A673 (cell line): ENCODE measurements around the gene TOMM7. TPM values are rescaled to one million over a fixed set of nuclear protein-coding genes. Genes with fewer than 3 reads are reported as not detected.
"Not testable (repeated sequence)": the region's sequence is repeated elsewhere in the genome, so short reads cannot be mapped to it uniquely, and the experiment has no call there.

Experiments used
- BruUV-seq: library from RNA; stranded (reverse); fragments of 400-500 nt; replicated peaks from 2 replicates; lab custom pipeline; 2021; lab: Mats Ljungman, UMichigan
- CTCF ChIA-PET: fragments of 300-600 bp; sonication (Branson Sonifier 250); formaldehyde crosslinking; loops from one replicate; lab custom pipeline; 2022; ENCODE audit warnings: antibody characterized with exemption; lab: Charles Lee
- POLR2A ChIA-PET: fragments of 300-600 bp; sonication (Branson Sonifier 250); formaldehyde crosslinking; loops from one replicate; lab custom pipeline; 2022; ENCODE audit warnings: antibody characterized with exemption; ENCODE audit not compliant: low non-redundant PET; lab: Charles Lee
- DNase-seq: peaks from one replicate; pipeline ENCODE4 v3.0.0-alpha.2; 2015; ENCODE audit warnings: low spot score
- H3K27ac ChIP-seq: fragments of 200-600 bp; sonication (generic); 2 replicates; pipeline ENCODE4 v1.5.1; 2016; ENCODE audit warnings: mixed run types, low read depth, mild to moderate bottlenecking, mixed read lengths, antibody characterized with exemption, low read length; ENCODE audit not compliant: poor library complexity, severe bottlenecking
- H3K27me3 ChIP-seq: fragments of 200-600 bp; sonication (generic); replicated peaks from 2 replicates; pipeline ENCODE4 v1.6.1; 2017; ENCODE audit warnings: mixed run types, low read depth, mild to moderate bottlenecking, mixed read lengths, antibody characterized with exemption, low read length; ENCODE audit not compliant: insufficient read depth, poor library complexity
- H3K36me3 ChIP-seq: fragments of 200-600 bp; sonication (generic); 2 replicates; pipeline ENCODE4 v1.6.1; 2016; ENCODE audit warnings: mixed run types, mild to moderate bottlenecking, mixed read lengths, antibody characterized with exemption, low read length; ENCODE audit not compliant: insufficient read depth, poor library complexity, severe bottlenecking
- H3K4me1 ChIP-seq: fragments of 200-600 bp; sonication (generic); 2 replicates; pipeline ENCODE4 v1.6.1; 2017; ENCODE audit warnings: mixed run types, mild to moderate bottlenecking, mixed read lengths, antibody characterized with exemption, low read length; ENCODE audit not compliant: insufficient read depth, poor library complexity, severe bottlenecking
- H3K4me3 ChIP-seq: fragments of 200-600 bp; sonication (generic); 2 replicates; pipeline ENCODE4 v1.5.1; 2016; ENCODE audit warnings: low read depth, mixed run types, mild to moderate bottlenecking, mixed read lengths, low read length; ENCODE audit not compliant: poor library complexity, severe bottlenecking
- H3K9me3 ChIP-seq: fragments of 200-600 bp; sonication (generic); 2 replicates; pipeline ENCODE4 v1.6.1; 2016; ENCODE audit warnings: mixed run types, low read depth, mild to moderate bottlenecking, mixed read lengths, antibody characterized with exemption, low read length; ENCODE audit not compliant: poor library complexity, severe bottlenecking
- CTCF ChIP-seq: fragments of 300-800, 200-600 bp; sonication (generic); conservative IDR thresholded peaks from 2 replicates; pipeline ENCODE4 v1.5.1; 2017; ENCODE audit warnings: low read depth, mild to moderate bottlenecking, antibody characterized with exemption, low read length, moderate library complexity, mixed read lengths
- EZH2 ChIP-seq: fragments of 200-600 bp; sonication (generic); IDR thresholded peaks from 2 replicates; pipeline ENCODE4 v1.6.1; 2017; ENCODE audit warnings: borderline replicate concordance, low read depth, mild to moderate bottlenecking, mixed read lengths, antibody characterized with exemption, low read length; ENCODE audit not compliant: poor library complexity, severe bottlenecking
- intact Hi-C: fragments of 100-400 bp; cut with micrococcal nuclease; formaldehyde crosslinking; loops from one replicate; pipeline ENCODE4 v1.10.0; 2022; ENCODE audit not compliant: unreplicated experiment
- total RNA-seq: library from RNA; stranded (reverse); gene quantifications from 2 replicates; pipeline ENCODE4 v1.2.3, GENCODE V29; 2021

TOMM7 gene
- total RNA-seq, 1 experiment from 2014 or later = 149 TPM

DNA sequence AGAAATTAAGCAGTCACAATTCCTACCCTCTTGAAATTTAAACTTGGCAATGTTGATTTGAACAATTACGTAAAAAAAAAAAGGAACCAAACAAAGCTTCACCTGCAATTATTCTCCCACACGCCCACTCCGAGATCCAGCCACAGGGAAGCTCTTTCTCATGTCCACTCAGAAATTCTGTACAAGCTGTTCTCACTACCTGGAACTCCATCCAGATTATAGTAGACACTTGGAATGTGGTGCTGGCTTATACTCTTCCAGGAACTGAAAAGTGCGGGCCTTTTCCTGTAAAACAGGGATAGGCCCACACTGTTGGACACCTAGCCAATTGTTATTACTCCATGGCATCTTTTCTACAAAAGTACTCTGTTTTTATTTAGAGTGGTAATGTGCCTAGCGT, 20.3 kb upstream of the TOMM7 start:
- CTCF ChIA-PET = interaction anchor here (0.8 kb wide), 1 partner anchor 9 kb away, joined by 3 read pairs; no protein-coding TSS in a partner anchor
- no peak overlapping the region for H3K4me3 ChIP-seq
- no peak for DNase-seq
- H3K27me3 ChIP-seq = no peaks in the 10 kb centered on the region
- no peaks in the 10 kb centered on the region for H3K36me3 ChIP-seq
- POLR2A ChIA-PET = no interaction called here
- no peak for TF ChIP-seq EZH2
- TF ChIP-seq CTCF = no peak
- H3K4me1 ChIP-seq = no peaks in the 10 kb centered on the region
- intact Hi-C loops = no loop called here
- no TSS peak for BruUV-seq
- no peak overlapping the region for H3K27ac ChIP-seq
- no peaks in the 10 kb centered on the region for H3K9me3 ChIP-seq

- H3K4me3 ChIP-seq = no peak overlapping the region
- CTCF ChIA-PET = interaction anchor here (0.8 kb wide), 1 partner anchor 8 kb away, joined by 3 read pairs; no protein-coding TSS in a partner anchor
- no peak for TF ChIP-seq EZH2
- no TSS peak for BruUV-seq
- no peaks in the 10 kb centered on the region for H3K4me1 ChIP-seq
- POLR2A ChIA-PET = no interaction called here
- H3K27ac ChIP-seq = no peak overlapping the region
- no peak for DNase-seq
- H3K9me3 ChIP-seq = no peaks in the 10 kb centered on the region
- no peaks in the 10 kb centered on the region for H3K36me3 ChIP-seq
- H3K27me3 ChIP-seq = no peaks in the 10 kb centered on the region
- intact Hi-C loops = no loop called here
Measured at GRCh38 chr7:22842383-22842941, 19.8 kb upstream of the TOMM7 start.

DNA sequence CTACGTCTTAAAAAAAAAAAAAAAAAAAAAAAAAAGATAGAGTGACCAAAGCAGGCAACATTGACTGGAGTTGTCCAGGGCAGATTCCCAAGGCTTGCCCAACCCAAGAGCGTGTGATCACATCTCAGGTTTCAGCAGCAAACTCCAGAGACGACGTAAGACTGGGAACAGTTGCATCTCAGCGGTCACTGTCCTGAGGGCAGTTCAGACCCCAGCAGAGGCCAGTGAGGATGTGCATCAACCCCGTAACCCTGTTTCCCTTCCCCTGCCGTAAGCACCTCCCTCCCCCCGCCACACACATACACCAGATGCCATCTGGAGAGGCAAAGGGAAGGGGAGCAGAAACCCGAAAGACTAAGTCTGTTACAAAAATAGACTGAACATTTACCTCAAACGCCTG, 19.3 kb upstream of the TOMM7 start:
- Histone ChIP-seq H3K27ac (no peak overlapping the region), H3K36me3 (no peaks in the 10 kb centered on the region), H3K27me3 (no peaks in the 10 kb centered on the region), H3K4me3 (no peak overlapping the region), H3K9me3 (no peaks in the 10 kb centered on the region), H3K4me1 (peaks cover under 1% of the 10 kb centered on the region)
- CTCF ChIA-PET = interaction anchor here (0.8 kb wide), 1 partner anchor 8 kb away, joined by 3 read pairs; no protein-coding TSS in a partner anchor
- POLR2A ChIA-PET = no interaction called here
- DNase-seq = no peak
- no peak for TF ChIP-seq EZH2
- TF ChIP-seq CTCF = no peak
- intact Hi-C loops = no loop called here
- no TSS peak for BruUV-seq

DNA sequence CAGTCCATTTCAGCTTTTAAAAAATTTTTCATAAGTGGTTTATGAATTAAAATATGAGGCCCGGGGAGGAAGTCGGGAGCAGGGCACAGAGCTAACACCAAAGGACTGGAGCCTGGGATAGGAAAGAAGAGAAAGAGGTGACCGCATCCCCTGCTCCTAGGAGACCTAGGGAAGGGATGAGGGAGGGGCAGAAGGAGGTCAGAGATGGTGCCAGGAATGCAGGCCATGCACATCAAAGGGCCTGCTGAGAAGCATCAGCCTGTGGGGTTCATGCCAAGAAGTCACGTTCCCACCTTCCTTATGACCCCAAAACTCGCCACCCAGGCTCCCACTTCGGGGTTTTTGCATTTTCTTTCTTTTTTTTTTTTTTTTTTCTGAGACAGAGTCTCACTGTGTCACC, 14.7 kb upstream of the TOMM7 start:
- intact Hi-C loops = no loop called here
- Histone ChIP-seq H3K9me3 (no peaks in the 10 kb centered on the region), H3K4me1 (peaks cover 21% of the 10 kb centered on the region), H3K4me3 (no peak overlapping the region), H3K27ac (no peak overlapping the region), H3K27me3 (no peaks in the 10 kb centered on the region), H3K36me3 (no peaks in the 10 kb centered on the region)
- ChIA-PET POLR2A (no interaction called here), CTCF (no interaction called here)
- BruUV-seq = no TSS peak
- no peak for DNase-seq
- no peak for TF ChIP-seq EZH2
- no peak for TF ChIP-seq CTCF

GRCh38 chr7:22836506-22836905, 13.9 kb upstream of the TOMM7 start:
- H3K27me3 ChIP-seq, CTCF ChIA-PET, H3K36me3 ChIP-seq, POLR2A ChIA-PET, DNase-seq, H3K9me3 ChIP-seq, H3K4me3 ChIP-seq, H3K27ac ChIP-seq, intact Hi-C loops, BruUV-seq: not testable (repeated sequence)
- peaks cover 21% of the 10 kb centered on the region for H3K4me1 ChIP-seq
